Type B pancreatic cell (in vitro differentiated cells): Measurements from ENCODE around the gene HGD. TPM values are rescaled to one million over a fixed set of nuclear protein-coding genes. Genes with fewer than 3 reads are reported as not detected.
A peak's percentile ranks its signal among the peaks of the same experiment; 100 is the strongest.
"Not testable (repeated sequence)": the region's sequence is repeated elsewhere in the genome, so short reads cannot be mapped to it uniquely, and the experiment has no call there.

Experiments used
- DNase-seq: peaks from one replicate; pipeline ENCODE4 v3.0.0; 2021; ENCODE audit warnings: mixed read lengths; ENCODE audit not compliant: unreplicated experiment; ENCODE audit errors: extremely low spot score
- H3K27ac Mint-ChIP-seq: 2 replicates; pipeline ENCODE4 v1.8.0; 2021; ENCODE audit warnings: mild to moderate bottlenecking, mixed read lengths
- H3K27me3 Mint-ChIP-seq: 2 replicates; pipeline ENCODE4 v1.8.0; 2021; ENCODE audit warnings: mixed read lengths
- H3K36me3 Mint-ChIP-seq: 2 replicates; pipeline ENCODE4 v1.8.0; 2021; ENCODE audit warnings: mixed read lengths
- H3K4me1 Mint-ChIP-seq: one replicate; pipeline ENCODE4 v1.8.0; 2021; ENCODE audit warnings: mixed read lengths; ENCODE audit not compliant: unreplicated experiment
- H3K4me3 Mint-ChIP-seq: 2 replicates; pipeline ENCODE4 v1.8.0; 2021; ENCODE audit warnings: mild to moderate bottlenecking, mixed read lengths
- H3K9me3 Mint-ChIP-seq: 2 replicates; pipeline ENCODE4 v1.8.0; 2021; ENCODE audit warnings: mixed read lengths
- CTCF ChIP-seq: fragments of 200-600 bp; sonication (generic); conservative IDR thresholded peaks from 2 replicates; pipeline ENCODE4 v1.5.0; 2021; ENCODE audit warnings: antibody characterized with exemption, mild to moderate bottlenecking
- total RNA-seq: library from RNA; stranded (reverse); gene quantifications from 2 replicates; pipeline ENCODE4 v1.2.1, GENCODE V29; 2021; ENCODE audit warnings: low replicate concordance

HGD gene
- total RNA-seq, 1 donor from 2014 or later: 10.4 TPM

GRCh38 chr3:120678984-120679383 lies 3.1 kb downstream of the HGD start:
- Mint-ChIP-seq H3K27me3 (no peaks in the 10 kb centered on the region), H3K4me1 (peaks cover 9% of the 10 kb centered on the region), H3K36me3 (no peaks in the 10 kb centered on the region), H3K4me3 (peak overlapping the region; percentile 26), H3K27ac (peak overlapping the region; percentile 42), H3K9me3 (peaks cover 6% of the 10 kb centered on the region)
- TF ChIP-seq CTCF: no peak
- no peak for DNase-seq

GRCh38 chr3:120678331-120678947 lies 3.6 kb downstream of the HGD start:
- Mint-ChIP-seq H3K4me1 (peaks cover 9% of the 10 kb centered on the region), H3K36me3 (no peaks in the 10 kb centered on the region), H3K27ac (peak overlapping the region; percentile 76), H3K4me3 (peak overlapping the region; percentile 66), H3K27me3 (no peaks in the 10 kb centered on the region), H3K9me3 (peaks cover 6% of the 10 kb centered on the region)
- no peak for DNase-seq
- TF ChIP-seq CTCF: no peak

- not testable (repeated sequence) for H3K27me3 Mint-ChIP-seq, DNase-seq, H3K27ac Mint-ChIP-seq, H3K4me1 Mint-ChIP-seq, H3K9me3 Mint-ChIP-seq, H3K36me3 Mint-ChIP-seq, H3K4me3 Mint-ChIP-seq
Observed at GRCh38 chr3:120677193-120677592, 4.8 kb downstream of the HGD start.

DNA sequence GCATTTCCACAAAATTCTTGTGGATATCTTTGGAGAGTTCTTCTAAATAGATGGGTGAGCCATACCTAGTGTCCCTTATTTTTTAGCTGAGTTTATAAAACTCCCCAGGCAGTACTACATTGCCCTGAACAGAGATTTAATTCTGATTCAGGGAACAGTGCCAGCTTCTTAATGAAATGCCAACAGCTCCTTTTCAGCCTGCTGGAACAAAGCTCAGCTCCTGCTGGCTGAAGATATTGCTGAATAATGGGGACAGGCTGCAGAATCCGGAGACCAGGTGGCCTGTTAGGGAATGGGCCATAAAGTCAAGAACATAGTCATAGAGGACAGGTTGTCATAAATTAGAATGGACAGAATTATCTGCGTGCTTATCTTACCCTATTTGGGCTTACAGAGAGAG lies 8.9 kb downstream of the HGD start:
- no peaks in the 10 kb centered on the region for H3K27me3 Mint-ChIP-seq
- no peaks in the 10 kb centered on the region for H3K4me1 Mint-ChIP-seq
- TF ChIP-seq CTCF: no peak
- no peaks in the 10 kb centered on the region for H3K36me3 Mint-ChIP-seq
- H3K9me3 Mint-ChIP-seq: no peaks in the 10 kb centered on the region
- H3K27ac Mint-ChIP-seq: no peak overlapping the region
- DNase-seq: no peak
- no peak overlapping the region for H3K4me3 Mint-ChIP-seq

GRCh38 chr3:120670576-120670975 lies 11.5 kb downstream of the HGD start:
- Mint-ChIP-seq H3K4me1 (no peaks in the 10 kb centered on the region), H3K4me3 (no peak overlapping the region), H3K36me3 (no peaks in the 10 kb centered on the region), H3K9me3 (no peaks in the 10 kb centered on the region), H3K27me3 (peaks cover 2% of the 10 kb centered on the region), H3K27ac (no peak overlapping the region)
- no peak for DNase-seq
- no peak for TF ChIP-seq CTCF

GRCh38 chr3:120664926-120665325 lies 17.1 kb downstream of the HGD start:
- H3K36me3 Mint-ChIP-seq: no peaks in the 10 kb centered on the region
- no peaks in the 10 kb centered on the region for H3K9me3 Mint-ChIP-seq
- peaks cover 14% of the 10 kb centered on the region for H3K27me3 Mint-ChIP-seq
- no peaks in the 10 kb centered on the region for H3K4me1 Mint-ChIP-seq
- no peak for DNase-seq
- TF ChIP-seq CTCF: no peak
- no peak overlapping the region for H3K4me3 Mint-ChIP-seq
- H3K27ac Mint-ChIP-seq: no peak overlapping the region
